NCI-H146 treated with DMSO at 0.1 percent for 48 hours (cell line): ENCODE measurements around the gene BBX.
A peak's percentile ranks its signal among the peaks of the same experiment; 100 is the strongest.

Experiments used
- DNase-seq: peaks from one replicate; lab custom pipeline; 2025; ENCODE audit not compliant: unreplicated experiment; lab: John Stamatoyannopoulos, UW

BBX gene

GRCh38 chr3:107738486-107739183 lies 215.9 kb downstream of the BBX start:
- DNase-seq, result no peak

- no peak for DNase-seq
Observed at GRCh38 chr3:107739227-107739626, 216.5 kb downstream of the BBX start.

- DNase-seq, result peak; percentile 42
Observed at GRCh38 chr3:107740992-107741896, 218.5 kb downstream of the BBX start.

GRCh38 chr3:107745354-107745753 lies 222.6 kb downstream of the BBX start:
- DNase-seq, result no peak

GRCh38 chr3:107752202-107752990 lies 229.6 kb downstream of the BBX start:
- DNase-seq, result peak; percentile 100

- peak; percentile 87 for DNase-seq
Observed at GRCh38 chr3:107753494-107753893, 230.7 kb downstream of the BBX start.

- peak; percentile 74 for DNase-seq
Observed at GRCh38 chr3:107753976-107754375, 231.2 kb downstream of the BBX start.

GRCh38 chr3:107756649-107757048 lies 233.9 kb downstream of the BBX start:
- DNase-seq, result no peak

GRCh38 chr3:107757140-107757539 lies 234.4 kb downstream of the BBX start:
- DNase-seq, result no peak

- no peak for DNase-seq
Observed at GRCh38 chr3:107760144-107760543, 237.4 kb downstream of the BBX start.

- no peak for DNase-seq
Observed at GRCh38 chr3:107761391-107761790, 238.6 kb downstream of the BBX start.

GRCh38 chr3:107765524-107765923 lies 242.8 kb downstream of the BBX start:
- no peak for DNase-seq

- DNase-seq, result no peak
Observed at GRCh38 chr3:107767897-107768605, 245.3 kb downstream of the BBX start.

GRCh38 chr3:107769882-107770281 lies 247.1 kb downstream of the BBX start:
- DNase-seq, result no peak

- no peak for DNase-seq
Observed at GRCh38 chr3:107772016-107772415, 249.3 kb downstream of the BBX start.

GRCh38 chr3:107775974-107776373 lies 253.2 kb downstream of the BBX start:
- DNase-seq, result no peak

- DNase-seq, result no peak
Observed at GRCh38 chr3:107781253-107781652, 258.5 kb downstream of the BBX start.

- DNase-seq, result no peak
Observed at GRCh38 chr3:107782054-107782453, 259.3 kb downstream of the BBX start.

- no peak for DNase-seq
Observed at GRCh38 chr3:107790612-107791011, 267.9 kb downstream of the BBX start.

GRCh38 chr3:107791027-107791426 lies 268.3 kb downstream of the BBX start:
- no peak for DNase-seq

- DNase-seq, result no peak
Observed at GRCh38 chr3:107791450-107791849, 268.7 kb downstream of the BBX start.
